ENCODE results near the gene TAL1. TPM values are rescaled to one million over a fixed set of nuclear protein-coding genes. Genes with fewer than 3 reads are reported as not detected.

The TAL1 gene
- total RNA-seq, 1 donor from 2014 or later, result not detected

GRCh38 chr1:47190857-47191256, 41.2 kb downstream of the TAL1 start:
- TF ChIP-seq EZH2 (IDR thresholded peaks at IDR 0.05) (no peak), EZH2phosphoT487 (IDR thresholded peaks at IDR 0.05) (no peak)
- TF ChIP-seq, protein P1, sequence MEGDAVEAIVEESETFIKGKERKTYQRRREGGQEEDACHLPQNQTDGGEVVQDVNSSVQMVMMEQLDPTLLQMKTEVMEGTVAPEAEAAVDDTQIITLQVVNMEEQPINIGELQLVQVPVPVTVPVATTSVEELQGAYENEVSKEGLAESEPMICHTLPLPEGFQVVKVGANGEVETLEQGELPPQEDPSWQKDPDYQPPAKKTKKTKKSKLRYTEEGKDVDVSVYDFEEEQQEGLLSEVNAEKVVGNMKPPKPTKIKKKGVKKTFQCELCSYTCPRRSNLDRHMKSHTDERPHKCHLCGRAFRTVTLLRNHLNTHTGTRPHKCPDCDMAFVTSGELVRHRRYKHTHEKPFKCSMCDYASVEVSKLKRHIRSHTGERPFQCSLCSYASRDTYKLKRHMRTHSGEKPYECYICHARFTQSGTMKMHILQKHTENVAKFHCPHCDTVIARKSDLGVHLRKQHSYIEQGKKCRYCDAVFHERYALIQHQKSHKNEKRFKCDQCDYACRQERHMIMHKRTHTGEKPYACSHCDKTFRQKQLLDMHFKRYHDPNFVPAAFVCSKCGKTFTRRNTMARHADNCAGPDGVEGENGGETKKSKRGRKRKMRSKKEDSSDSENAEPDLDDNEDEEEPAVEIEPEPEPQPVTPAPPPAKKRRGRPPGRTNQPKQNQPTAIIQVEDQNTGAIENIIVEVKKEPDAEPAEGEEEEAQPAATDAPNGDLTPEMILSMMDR (IDR thresholded peaks at IDR 0.05), result no peak
- H4K20me1 ChIP-seq (ENCODE audit: low read depth), result no peaks in the 10 kb centered on the region
- H3K9me3 Mint-ChIP-seq, result no peaks in the 10 kb centered on the region
- H3K27me3 ChIP-seq, result peaks cover 20% of the 10 kb centered on the region
- no peaks in the 10 kb centered on the region for H3K9me3 ChIP-seq (ENCODE audit: low read depth)
- H3K4me3 ChIP-seq, result no peak overlapping the region
- peaks cover 9% of the 10 kb centered on the region for H3K4me1 Mint-ChIP-seq
- no peaks in the 10 kb centered on the region for H3K79me2 ChIP-seq (ENCODE audit: low read depth)
- no peaks in the 10 kb centered on the region for H3F3A ChIP-seq (ENCODE audit: low read depth)
- no peak overlapping the region for H3K27ac Mint-ChIP-seq
- H3K27me3 Mint-ChIP-seq (ENCODE audit: insufficient read depth, low read depth), result peaks cover 7% of the 10 kb centered on the region
- no peaks in the 10 kb centered on the region for H3K36me3 ChIP-seq
- H3K4me2 ChIP-seq, result no peak overlapping the region
- no peak overlapping the region for H3K4me3 Mint-ChIP-seq
- H3K9ac ChIP-seq, result no peak overlapping the region
- no peak overlapping the region for H3K27ac ChIP-seq
- no peak for DNase-seq (ENCODE audit: low spot score)
- H2AFZ ChIP-seq (replicated peaks), result no peak overlapping the region
- peaks cover 3% of the 10 kb centered on the region for H3K4me1 ChIP-seq
- H3K36me3 Mint-ChIP-seq, result no peaks in the 10 kb centered on the region

- Histone ChIP-seq H3K36me3 (no peaks in the 10 kb centered on the region), H4K20me1 (ENCODE audit: low read depth) (no peaks in the 10 kb centered on the region), H2AFZ (replicated peaks) (peak overlapping the region; percentile 1), H3K27ac (no peak overlapping the region), H3K4me2 (no peak overlapping the region), H3K9ac (no peak overlapping the region), H3K4me1 (peaks cover 3% of the 10 kb centered on the region), H3K27me3 (peaks cover 20% of the 10 kb centered on the region), H3K4me3 (no peak overlapping the region), H3F3A (ENCODE audit: low read depth) (no peaks in the 10 kb centered on the region), H3K79me2 (ENCODE audit: low read depth) (no peaks in the 10 kb centered on the region), H3K9me3 (ENCODE audit: low read depth) (no peaks in the 10 kb centered on the region)
- TF ChIP-seq, protein P1 (IDR thresholded peaks at IDR 0.05), result no peak
- TF ChIP-seq EZH2 (IDR thresholded peaks at IDR 0.05) (no peak), EZH2phosphoT487 (IDR thresholded peaks at IDR 0.05) (no peak)
- Mint-ChIP-seq H3K27me3 (ENCODE audit: insufficient read depth, low read depth) (peaks cover 9% of the 10 kb centered on the region), H3K27ac (peak overlapping the region; percentile 38), H3K36me3 (no peaks in the 10 kb centered on the region), H3K9me3 (peaks cover 2% of the 10 kb centered on the region), H3K4me1 (peaks cover 9% of the 10 kb centered on the region), H3K4me3 (no peak overlapping the region)
- DNase-seq (ENCODE audit: low spot score), result no peak
Observed at GRCh38 chr1:47190509-47190855, 41.5 kb downstream of the TAL1 start.

DNA sequence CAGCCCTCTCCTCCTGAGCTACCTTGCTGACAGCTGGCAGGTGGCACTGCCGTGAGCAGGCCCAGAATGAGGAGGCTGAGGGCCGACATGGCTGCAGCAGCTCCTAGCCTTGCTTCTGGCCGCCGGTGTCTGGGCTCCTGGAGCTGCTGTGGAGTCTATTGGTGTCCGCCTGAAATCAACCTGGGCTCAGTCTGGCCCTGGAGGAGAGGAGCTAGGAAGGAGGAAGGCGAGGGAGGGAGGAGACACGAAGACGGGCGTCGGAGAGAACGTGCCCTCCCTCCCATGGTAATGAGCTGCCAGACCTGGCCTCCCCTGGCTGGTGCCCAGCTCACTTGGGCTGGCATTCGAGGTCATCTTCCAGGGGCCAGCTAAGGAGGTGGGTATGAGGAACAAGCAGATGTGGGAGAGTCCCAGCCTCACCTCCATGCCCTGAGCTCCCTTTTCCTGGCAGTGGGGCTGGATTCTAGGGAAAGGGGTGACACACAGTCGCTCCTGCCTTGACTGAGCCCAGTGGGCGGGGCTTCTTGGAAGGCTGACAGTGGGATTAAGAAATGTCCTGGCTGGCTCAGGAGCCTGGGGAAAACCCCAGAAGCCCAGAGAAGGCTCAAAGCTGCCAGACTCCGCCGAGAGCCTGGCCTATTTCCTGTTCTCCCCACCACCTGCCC, 42.0 kb downstream of the TAL1 start, which contains the start of gene PDZK1IP1:
PDZK1IP1 (minus strand) TSS at position 193 of the 665 bp plus-strand sequence; CDS start at position 89, 104 bp downstream.
- peak within 1 kb of the TSS; percentile 1 for H2AFZ ChIP-seq (replicated peaks)
- Mint-ChIP-seq H3K27me3 (ENCODE audit: insufficient read depth, low read depth) (peaks cover 12% of the 10 kb centered on the region), H3K27ac (peak within 1 kb of the TSS; percentile 38)

More for the DNA sequence above, 42.0 kb downstream of the TAL1 start, which contains the start of gene PDZK1IP1:
- Histone ChIP-seq H3K4me3 (no peak within 1 kb of the TSS), H3K4me1 (peaks cover 3% of the 10 kb centered on the region), H3K9ac (no peak within 1 kb of the TSS), H4K20me1 (ENCODE audit: low read depth) (no peaks in the 10 kb centered on the region), H3K4me2 (no peak within 1 kb of the TSS), H3F3A (ENCODE audit: low read depth) (no peaks in the 10 kb centered on the region), H3K27ac (no peak within 1 kb of the TSS), H3K27me3 (peaks cover 16% of the 10 kb centered on the region), H3K9me3 (ENCODE audit: low read depth) (no peaks in the 10 kb centered on the region), H3K36me3 (no peaks in the 10 kb centered on the region), H3K79me2 (ENCODE audit: low read depth) (no peaks in the 10 kb centered on the region)
- TF ChIP-seq EZH2 (IDR thresholded peaks at IDR 0.05) (no peak), EZH2phosphoT487 (IDR thresholded peaks at IDR 0.05) (no peak)
- TF ChIP-seq, protein P1 (IDR thresholded peaks at IDR 0.05), result no peak
- peaks cover 9% of the 10 kb centered on the region for H3K4me1 Mint-ChIP-seq
- no peaks in the 10 kb centered on the region for H3K36me3 Mint-ChIP-seq
- peak; percentile 67 for DNase-seq (ENCODE audit: low spot score)
- no peak within 1 kb of the TSS for H3K4me3 Mint-ChIP-seq
- H3K9me3 Mint-ChIP-seq, result peaks cover 3% of the 10 kb centered on the region
